ENCODE data around the gene MECR.

Gene MECR

DNA sequence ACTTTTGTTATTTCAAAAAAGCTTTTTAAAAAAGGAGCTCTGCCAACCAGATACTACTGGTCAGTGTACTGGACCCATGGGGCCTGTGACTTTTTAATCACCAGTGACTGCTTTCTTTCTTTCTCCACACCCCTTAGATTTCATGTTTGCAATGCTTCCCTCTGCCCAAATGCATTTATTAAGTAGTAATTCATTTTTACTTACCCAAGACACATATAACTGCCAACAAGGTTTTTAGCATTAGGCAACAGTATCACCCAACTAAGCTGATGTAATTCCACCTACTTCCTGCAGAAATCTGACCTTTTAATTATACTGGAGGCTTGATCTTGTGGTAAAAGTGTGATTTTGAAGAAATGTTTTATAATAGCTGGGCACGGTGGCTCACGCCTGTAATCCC, 12.5 kb downstream of the MECR start:
- in situ Hi-C loops (cut with MboI; ENCODE audit: low pct_unique_long_range_greater_than_20kb, low sequenced_read_pairs) = no loop called here
- no peak for DNase-seq

DNA sequence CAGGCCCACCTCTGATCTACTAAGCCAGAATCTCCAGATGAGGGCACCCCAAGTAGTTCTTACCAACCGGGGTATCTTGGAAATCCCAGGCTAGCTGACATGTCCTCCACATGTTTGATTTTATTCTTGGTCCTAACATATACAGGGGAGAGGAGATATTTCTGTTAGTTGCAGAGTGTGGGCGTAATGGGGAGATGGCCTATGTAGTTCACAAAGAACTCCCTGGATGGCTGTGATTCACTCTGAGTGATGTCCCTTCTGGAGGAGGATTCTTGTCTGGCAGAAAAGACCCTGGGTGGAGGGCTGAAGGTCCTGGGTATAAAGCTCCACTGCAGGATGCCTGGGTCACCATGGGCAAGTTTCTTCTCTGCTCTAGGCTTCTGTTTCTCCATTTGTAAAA, 13.1 kb downstream of the MECR start:
- in situ Hi-C loops (cut with MboI; ENCODE audit: low pct_unique_long_range_greater_than_20kb, low sequenced_read_pairs) = no loop called here
- no peak for DNase-seq

- in situ Hi-C loops (cut with MboI; ENCODE audit: low pct_unique_long_range_greater_than_20kb, low sequenced_read_pairs) = no loop called here
- DNase-seq = no peak
These were observed 17.7 kb downstream of the MECR start for GRCh38 chr1:29213055-29213454.

DNA sequence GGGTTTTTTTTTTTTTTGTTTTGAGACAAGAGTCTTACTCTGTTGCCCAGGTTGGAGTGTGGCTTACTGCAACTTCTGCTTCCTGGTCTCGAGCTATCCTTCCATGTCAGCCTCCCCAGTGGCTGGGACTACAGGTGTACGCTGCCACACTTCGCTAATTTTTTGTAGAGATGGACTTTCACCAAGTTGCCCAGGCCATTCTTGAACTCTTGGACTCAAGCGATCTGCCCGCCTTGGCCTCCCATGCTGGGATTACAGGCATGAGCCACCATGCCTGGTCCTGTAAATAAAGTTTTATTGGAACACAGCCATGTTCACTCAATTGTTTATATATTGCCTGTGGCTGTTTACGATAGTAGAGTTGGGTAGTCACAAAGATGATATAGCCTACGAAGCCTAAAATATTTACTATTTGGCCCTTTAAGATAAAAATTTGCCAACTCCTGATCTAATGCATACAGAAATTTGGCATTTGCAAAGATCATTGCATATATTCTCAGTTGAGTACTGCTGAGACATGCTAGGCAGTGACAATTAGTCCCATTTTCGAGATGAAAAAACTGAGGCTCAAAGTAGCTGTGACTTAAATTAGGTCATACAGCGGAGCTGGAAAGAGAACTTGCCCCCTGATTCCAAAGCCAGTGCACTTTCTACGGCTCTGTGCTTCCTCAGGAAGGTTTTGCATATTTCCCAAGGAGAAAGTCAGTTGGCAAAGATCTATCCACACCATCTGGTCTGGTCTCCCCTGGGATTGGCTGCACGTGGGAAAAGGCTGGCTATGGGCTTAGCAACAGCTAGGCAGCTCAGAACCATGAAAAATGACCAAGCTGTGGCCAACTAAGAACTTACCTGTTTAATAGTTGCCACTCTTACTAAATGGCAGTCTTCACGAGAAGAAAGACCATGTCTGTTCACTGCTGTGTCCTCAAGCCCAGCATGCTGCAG, 19.4 kb downstream of the MECR start:
- in situ Hi-C loops (cut with MboI; ENCODE audit: low pct_unique_long_range_greater_than_20kb, low sequenced_read_pairs) = no loop called here
- no peak for DNase-seq

DNA sequence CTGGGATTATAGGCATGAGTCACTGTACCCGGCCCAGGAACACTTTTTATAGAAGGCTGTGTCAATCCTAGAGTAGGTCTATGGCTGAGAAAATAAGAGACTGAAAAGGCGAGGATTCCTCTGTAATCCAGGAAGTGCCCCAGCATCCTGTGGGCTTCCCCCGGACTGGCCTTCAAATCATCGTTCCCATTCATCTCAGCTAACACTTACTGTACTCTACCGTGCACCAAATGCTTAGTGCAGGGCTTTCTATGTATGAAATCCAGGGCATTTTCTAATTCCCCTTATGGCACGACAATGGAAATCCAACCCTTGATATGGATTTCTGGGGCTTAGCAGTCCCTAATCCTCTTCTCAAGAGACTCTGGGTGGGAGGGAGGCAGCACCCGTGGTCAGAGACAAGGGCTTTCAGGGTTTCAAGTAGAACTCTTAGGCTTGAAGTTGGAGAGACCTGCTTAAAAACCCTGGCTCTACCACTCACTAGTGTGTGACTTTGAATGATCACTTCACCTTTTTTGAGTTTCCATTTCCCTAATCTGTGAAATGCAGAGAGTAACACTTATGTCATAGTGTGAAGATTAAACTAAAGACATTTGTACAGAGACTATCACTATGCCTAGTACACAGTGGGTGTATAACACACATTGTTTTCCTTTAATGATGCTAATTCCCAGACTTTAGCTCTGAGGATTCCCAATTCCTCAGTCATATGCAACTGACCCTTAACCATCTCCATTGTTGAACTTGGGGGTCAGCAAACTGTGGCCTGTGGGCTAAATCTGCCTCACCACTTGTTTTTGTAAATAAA, 20.3 kb downstream of the MECR start:
- in situ Hi-C loops (cut with MboI; ENCODE audit: low pct_unique_long_range_greater_than_20kb, low sequenced_read_pairs) = no loop called here
- no peak for DNase-seq

GRCh38 chr1:29209173-29209572, 21.6 kb downstream of the MECR start:
- DNase-seq = no peak
- in situ Hi-C loops (cut with MboI; ENCODE audit: low pct_unique_long_range_greater_than_20kb, low sequenced_read_pairs) = no loop called here

GRCh38 chr1:29208442-29208841, 22.3 kb downstream of the MECR start:
- DNase-seq = peak; percentile 23
- in situ Hi-C loops (cut with MboI; ENCODE audit: low pct_unique_long_range_greater_than_20kb, low sequenced_read_pairs) = no loop called here

GRCh38 chr1:29202584-29203340, 28.0 kb downstream of the MECR start:
- DNase-seq = peak; percentile 83
- in situ Hi-C loops (cut with MboI; ENCODE audit: low pct_unique_long_range_greater_than_20kb, low sequenced_read_pairs) = no loop called here

- in situ Hi-C loops (cut with MboI; ENCODE audit: low pct_unique_long_range_greater_than_20kb, low sequenced_read_pairs) = no loop called here
- peak; percentile 66 for DNase-seq
These were observed 28.7 kb downstream of the MECR start for GRCh38 chr1:29202053-29202452.

- in situ Hi-C loops (cut with MboI; ENCODE audit: low pct_unique_long_range_greater_than_20kb, low sequenced_read_pairs) = no loop called here
- peak; percentile 8 for DNase-seq
These were observed 29.1 kb downstream of the MECR start for GRCh38 chr1:29201595-29202051.

GRCh38 chr1:29200906-29201594, 29.7 kb downstream of the MECR start:
- DNase-seq = no peak
- in situ Hi-C loops (cut with MboI; ENCODE audit: low pct_unique_long_range_greater_than_20kb, low sequenced_read_pairs) = no loop called here

GRCh38 chr1:29197993-29198392, 32.7 kb downstream of the MECR start:
- in situ Hi-C loops (cut with MboI; ENCODE audit: low pct_unique_long_range_greater_than_20kb, low sequenced_read_pairs) = loop anchor here (25.0 kb wide), 1 partner anchor 311 kb away; no protein-coding TSS in a partner anchor
- no peak for DNase-seq

GRCh38 chr1:29197590-29197924, 33.2 kb downstream of the MECR start:
- in situ Hi-C loops (cut with MboI; ENCODE audit: low pct_unique_long_range_greater_than_20kb, low sequenced_read_pairs) = loop anchor here (25.0 kb wide), 1 partner anchor 310 kb away; no protein-coding TSS in a partner anchor
- peak; percentile 54 for DNase-seq

- in situ Hi-C loops (cut with MboI; ENCODE audit: low pct_unique_long_range_greater_than_20kb, low sequenced_read_pairs) = loop anchor here (25.0 kb wide), 1 partner anchor 310 kb away; no protein-coding TSS in a partner anchor
- no peak for DNase-seq
These were observed 33.7 kb downstream of the MECR start for GRCh38 chr1:29196863-29197589.

DNA sequence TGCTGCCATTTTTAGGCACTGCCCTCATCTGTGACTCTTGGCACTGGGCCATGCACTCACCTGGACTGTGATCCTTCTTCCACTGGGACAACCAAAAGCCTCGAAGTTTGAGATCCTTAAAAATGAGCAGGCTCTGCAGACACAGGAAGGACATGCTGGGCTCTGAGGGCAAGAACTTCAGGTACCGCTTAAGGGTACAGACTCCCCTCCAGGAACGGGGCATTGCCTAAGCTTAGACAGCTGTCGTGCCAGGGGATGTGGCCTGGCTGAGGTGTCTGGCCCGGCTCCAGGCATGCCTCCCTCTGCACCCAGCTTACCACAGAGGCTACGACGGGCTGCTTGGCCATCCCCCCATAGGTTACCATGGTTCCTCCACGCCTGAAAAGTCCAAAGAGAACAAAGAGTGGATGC, 34.8 kb downstream of the MECR start:
- in situ Hi-C loops (cut with MboI; ENCODE audit: low pct_unique_long_range_greater_than_20kb, low sequenced_read_pairs) = loop anchor here (25.0 kb wide), 1 partner anchor 309 kb away; no protein-coding TSS in a partner anchor
- no peak for DNase-seq

DNA sequence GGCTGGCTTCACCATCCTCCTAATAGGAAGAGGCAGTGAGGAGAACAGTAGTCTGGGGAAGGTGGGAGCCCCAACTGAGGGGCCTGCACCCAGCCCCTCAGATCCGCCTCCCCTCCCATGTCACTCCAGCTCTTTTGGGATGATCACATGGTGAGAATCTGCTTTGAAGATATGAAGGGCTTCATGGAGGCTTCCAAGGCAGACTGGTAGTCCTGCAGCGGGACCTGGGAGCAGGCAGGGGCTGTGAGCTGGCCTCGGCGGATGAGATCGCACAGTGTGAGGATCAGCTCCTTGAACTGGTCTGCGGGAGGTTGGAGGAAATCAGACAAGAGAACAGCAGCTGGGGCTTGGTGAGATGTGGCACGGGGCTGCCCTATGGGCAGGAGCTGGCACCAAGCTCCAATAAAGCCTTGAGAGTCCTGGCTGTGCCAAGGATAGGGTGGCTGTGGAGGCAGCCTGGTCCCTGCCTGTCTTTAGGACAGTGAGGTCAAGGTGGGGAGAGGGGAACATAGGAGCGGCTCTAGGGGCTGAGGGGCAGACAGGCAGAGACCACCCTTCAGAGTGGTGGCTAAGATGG, 36.8 kb downstream of the MECR start:
- in situ Hi-C loops (cut with MboI; ENCODE audit: low pct_unique_long_range_greater_than_20kb, low sequenced_read_pairs) = loop anchor here (25.0 kb wide), 1 partner anchor 307 kb away; no protein-coding TSS in a partner anchor
- no peak for DNase-seq

DNA sequence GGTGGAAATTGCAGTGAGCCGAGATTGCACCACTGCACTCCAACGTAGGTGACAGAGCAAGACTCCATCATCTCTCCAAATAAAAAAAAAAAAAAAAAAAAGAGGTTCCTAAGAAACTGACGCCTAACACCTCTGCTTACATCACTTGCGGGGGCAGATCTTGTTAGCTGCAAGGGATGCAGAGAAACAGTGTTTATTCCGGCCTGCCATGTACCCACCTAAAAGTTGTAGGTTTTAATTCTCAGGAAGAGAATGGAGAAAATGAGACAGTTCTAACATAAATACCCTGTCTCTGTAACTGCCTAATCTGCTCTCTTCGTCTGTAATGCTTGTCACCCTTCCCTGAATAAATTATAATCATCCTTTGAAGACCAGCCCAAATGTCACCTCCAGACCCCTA, 40.0 kb downstream of the MECR start:
- DNase-seq = no peak
- in situ Hi-C loops (cut with MboI; ENCODE audit: low pct_unique_long_range_greater_than_20kb, low sequenced_read_pairs) = loop anchor here (25.0 kb wide), 1 partner anchor 303 kb away; no protein-coding TSS in a partner anchor

GRCh38 chr1:29186707-29187106, 44.0 kb downstream of the MECR start:
- in situ Hi-C loops (cut with MboI; ENCODE audit: low pct_unique_long_range_greater_than_20kb, low sequenced_read_pairs) = loop anchor here (25.0 kb wide), 1 partner anchor 299 kb away; no protein-coding TSS in a partner anchor

More at GRCh38 chr1:29186707-29187106, 44.0 kb downstream of the MECR start:
- no peak for DNase-seq

All from KBM-7 (cell line).